ENCODE measurements around the gene SLC7A6.

DNA sequence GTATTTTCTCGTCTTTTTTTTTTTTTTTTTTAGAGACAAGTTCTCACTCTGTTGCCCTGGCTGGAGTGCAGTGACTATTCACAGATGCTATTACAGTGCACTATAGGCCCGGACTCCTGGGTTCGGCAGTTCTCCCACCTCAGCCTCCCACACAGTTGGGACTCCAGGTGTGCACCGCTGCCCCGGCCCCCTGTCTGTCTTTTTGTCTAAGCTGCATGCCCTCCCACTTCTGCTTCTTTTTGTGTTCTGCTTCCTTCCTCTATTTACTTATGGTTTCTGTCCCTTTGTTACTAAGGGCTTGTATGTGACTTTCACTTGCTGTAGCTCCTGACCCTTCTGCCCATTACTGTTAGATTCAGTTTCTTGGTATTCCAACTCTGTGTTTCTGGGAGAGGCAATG is 20.5 kb downstream of the SLC7A6 start:
- TF ChIP-seq, protein P1, sequence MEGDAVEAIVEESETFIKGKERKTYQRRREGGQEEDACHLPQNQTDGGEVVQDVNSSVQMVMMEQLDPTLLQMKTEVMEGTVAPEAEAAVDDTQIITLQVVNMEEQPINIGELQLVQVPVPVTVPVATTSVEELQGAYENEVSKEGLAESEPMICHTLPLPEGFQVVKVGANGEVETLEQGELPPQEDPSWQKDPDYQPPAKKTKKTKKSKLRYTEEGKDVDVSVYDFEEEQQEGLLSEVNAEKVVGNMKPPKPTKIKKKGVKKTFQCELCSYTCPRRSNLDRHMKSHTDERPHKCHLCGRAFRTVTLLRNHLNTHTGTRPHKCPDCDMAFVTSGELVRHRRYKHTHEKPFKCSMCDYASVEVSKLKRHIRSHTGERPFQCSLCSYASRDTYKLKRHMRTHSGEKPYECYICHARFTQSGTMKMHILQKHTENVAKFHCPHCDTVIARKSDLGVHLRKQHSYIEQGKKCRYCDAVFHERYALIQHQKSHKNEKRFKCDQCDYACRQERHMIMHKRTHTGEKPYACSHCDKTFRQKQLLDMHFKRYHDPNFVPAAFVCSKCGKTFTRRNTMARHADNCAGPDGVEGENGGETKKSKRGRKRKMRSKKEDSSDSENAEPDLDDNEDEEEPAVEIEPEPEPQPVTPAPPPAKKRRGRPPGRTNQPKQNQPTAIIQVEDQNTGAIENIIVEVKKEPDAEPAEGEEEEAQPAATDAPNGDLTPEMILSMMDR (IDR thresholded peaks at IDR 0.05 in 2 of 3, conservative IDR thresholded peaks at IDR 0.05 in 1 of 3; ENCODE audit: borderline replicate concordance in 1 of 3, insufficient read depth in 1 of 3, low read depth in 2 of 3, low read length in 2 of 3), result no peak
- TF ChIP-seq EGR1 (IDR thresholded peaks at IDR 0.05; ENCODE audit: low read depth) (no peak), EZH2 (IDR thresholded peaks at IDR 0.05) (no peak), POLR2AphosphoS5 (IDR thresholded peaks at IDR 0.05; ENCODE audit: low read depth, low read length) (no peak), POLR2A (IDR thresholded peaks at IDR 0.05; ENCODE audit: borderline replicate concordance, extremely low read depth, insufficient read depth, insufficient read length) (no peak), YY1 (IDR thresholded peaks at IDR 0.05; ENCODE audit: extremely low read depth, insufficient replicate concordance, low read depth, low read length) (no peak)
- TF ChIP-seq, protein P2, sequence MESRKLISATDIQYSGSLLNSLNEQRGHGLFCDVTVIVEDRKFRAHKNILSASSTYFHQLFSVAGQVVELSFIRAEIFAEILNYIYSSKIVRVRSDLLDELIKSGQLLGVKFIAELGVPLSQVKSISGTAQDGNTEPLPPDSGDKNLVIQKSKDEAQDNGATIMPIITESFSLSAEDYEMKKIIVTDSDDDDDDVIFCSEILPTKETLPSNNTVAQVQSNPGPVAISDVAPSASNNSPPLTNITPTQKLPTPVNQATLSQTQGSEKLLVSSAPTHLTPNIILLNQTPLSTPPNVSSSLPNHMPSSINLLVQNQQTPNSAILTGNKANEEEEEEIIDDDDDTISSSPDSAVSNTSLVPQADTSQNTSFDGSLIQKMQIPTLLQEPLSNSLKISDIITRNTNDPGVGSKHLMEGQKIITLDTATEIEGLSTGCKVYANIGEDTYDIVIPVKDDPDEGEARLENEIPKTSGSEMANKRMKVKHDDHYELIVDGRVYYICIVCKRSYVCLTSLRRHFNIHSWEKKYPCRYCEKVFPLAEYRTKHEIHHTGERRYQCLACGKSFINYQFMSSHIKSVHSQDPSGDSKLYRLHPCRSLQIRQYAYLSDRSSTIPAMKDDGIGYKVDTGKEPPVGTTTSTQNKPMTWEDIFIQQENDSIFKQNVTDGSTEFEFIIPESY (IDR thresholded peaks at IDR 0.05; ENCODE audit: extremely low read depth, insufficient replicate concordance, low read length), result no peak

All from HCT116 (cell line).